ENCODE results near the gene SH3BGRL2.

DNA sequence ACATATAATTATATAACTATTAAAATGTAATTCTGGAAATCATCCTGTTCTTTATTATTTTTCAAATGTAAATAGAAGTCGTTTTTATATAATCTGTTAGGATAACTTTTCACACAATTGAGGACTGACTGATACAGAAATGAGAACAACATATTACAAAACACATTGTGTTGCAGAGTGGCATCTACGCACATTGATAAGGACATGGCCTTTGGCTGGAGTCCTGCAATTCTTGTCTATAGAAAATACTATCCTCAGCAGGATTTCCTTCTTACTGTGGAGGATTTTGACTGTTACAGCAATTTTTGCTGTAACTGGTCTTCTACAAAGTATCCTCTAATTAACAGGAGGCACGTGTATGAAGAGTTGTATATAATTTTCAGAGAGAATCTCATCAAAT, 19.8 kb downstream of the SH3BGRL2 start:
- TF ChIP-seq, protein P1, sequence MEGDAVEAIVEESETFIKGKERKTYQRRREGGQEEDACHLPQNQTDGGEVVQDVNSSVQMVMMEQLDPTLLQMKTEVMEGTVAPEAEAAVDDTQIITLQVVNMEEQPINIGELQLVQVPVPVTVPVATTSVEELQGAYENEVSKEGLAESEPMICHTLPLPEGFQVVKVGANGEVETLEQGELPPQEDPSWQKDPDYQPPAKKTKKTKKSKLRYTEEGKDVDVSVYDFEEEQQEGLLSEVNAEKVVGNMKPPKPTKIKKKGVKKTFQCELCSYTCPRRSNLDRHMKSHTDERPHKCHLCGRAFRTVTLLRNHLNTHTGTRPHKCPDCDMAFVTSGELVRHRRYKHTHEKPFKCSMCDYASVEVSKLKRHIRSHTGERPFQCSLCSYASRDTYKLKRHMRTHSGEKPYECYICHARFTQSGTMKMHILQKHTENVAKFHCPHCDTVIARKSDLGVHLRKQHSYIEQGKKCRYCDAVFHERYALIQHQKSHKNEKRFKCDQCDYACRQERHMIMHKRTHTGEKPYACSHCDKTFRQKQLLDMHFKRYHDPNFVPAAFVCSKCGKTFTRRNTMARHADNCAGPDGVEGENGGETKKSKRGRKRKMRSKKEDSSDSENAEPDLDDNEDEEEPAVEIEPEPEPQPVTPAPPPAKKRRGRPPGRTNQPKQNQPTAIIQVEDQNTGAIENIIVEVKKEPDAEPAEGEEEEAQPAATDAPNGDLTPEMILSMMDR (optimal IDR thresholded peaks at IDR 0.05 in 1 of 3, IDR thresholded peaks at IDR 0.05 in 1 of 3, conservative IDR thresholded peaks at IDR 0.05 in 1 of 3; ENCODE audit: extremely low read depth in 1 of 3, insufficient read depth in 2 of 3, low read length in 3 of 3) = no peak
- TF ChIP-seq EZH2 (IDR thresholded peaks at IDR 0.05; ENCODE audit: low read length) = no peak
